Breast epithelium (tissue), 4 donors: ENCODE data around the gene PROM2. TPM values are rescaled to one million over a fixed set of nuclear protein-coding genes. Genes with fewer than 3 reads are reported as not detected.
A peak's percentile ranks its signal among the peaks of the same experiment; 100 is the strongest.

Experiments
- DNase-seq, 2 donors: peaks; one replicate each; pipeline ENCODE4 v3.0.0-alpha.2; 2019; ENCODE audit warnings: low spot score in 2 of 2
- H3K27ac ChIP-seq, 2 donors: fragments of 200-600 bp; sonication (generic) in 1 of 2; one replicate each; pipeline ENCODE4 v1.5.1; 2016 to 2019; ENCODE audit warnings: mild to moderate bottlenecking in 1 of 2
- H3K27me3 ChIP-seq, 2 donors: fragments of 200-600 bp; sonication (generic) in 1 of 2; one replicate each; pipeline versions ENCODE4 v1.5.1 to v1.6.0; 2017 to 2019; ENCODE audit warnings: control low read depth in 1 of 2, mild to moderate bottlenecking in 1 of 2
- H3K36me3 ChIP-seq: fragments of 200-600 bp; one replicate; pipeline ENCODE4 v1.5.1; 2019
- H3K4me1 ChIP-seq, 2 donors: fragments of 200-600 bp; sonication (generic); one replicate each; pipeline ENCODE4 v1.5.1; 2016 to 2019; ENCODE audit warnings: control low read depth in 1 of 2
- H3K4me3 ChIP-seq, 3 donors: fragments of 200-600 bp; sonication (generic); 1 replicate in 2 of 3; 2 replicates in 1 of 3; pipeline ENCODE4 v1.5.1; 2016 to 2019; ENCODE audit warnings: mild to moderate bottlenecking in 3 of 3, moderate library complexity in 2 of 3
- H3K9me3 ChIP-seq, 2 donors: fragments of 200-600 bp; sonication (generic) in 1 of 2; one replicate each; pipeline ENCODE4 v1.5.1; 2016 to 2019; ENCODE audit warnings: control low read depth in 1 of 2
- POLR2A ChIP-seq: fragments of 450-650 bp; IDR thresholded peaks from one replicate; pipeline ENCODE4 v1.6.1; 2016; ENCODE audit warnings: antibody characterized with exemption, mild to moderate bottlenecking, moderate library complexity
- POLR2AphosphoS5 ChIP-seq, 3 donors: sonication (generic); formaldehyde crosslinking; IDR thresholded peaks; one replicate each; pipeline ENCODE4 v1.6.1; 2017; ENCODE audit warnings: antibody characterized with exemption in 3 of 3
- intact Hi-C: fragments of 100-400 bp; cut with DNase I; formaldehyde crosslinking; loops from one replicate; pipeline ENCODE4 v1.15.1; 2023; ENCODE audit warnings: low total_unique reads
- total RNA-seq, 3 donors: library from RNA; depleted of rRNA; stranded (reverse); fragments of >200 nt; gene quantifications; one replicate each; pipeline ENCODE4 v1.1.0, GENCODE V29; 2016
- TF ChIP-seq, protein P1 (sequence below), 3 donors: fragments of 450-650 bp; IDR thresholded peaks; one replicate each; pipeline ENCODE4 v1.5.1; 2016 to 2017; ENCODE audit warnings: antibody characterized with exemption in 3 of 3, mild to moderate bottlenecking in 3 of 3, moderate library complexity in 3 of 3

Gene PROM2
- total RNA-seq, 3 donors from 2014 or later, result 1.4 to 48.8 (median 47.7) TPM

DNA sequence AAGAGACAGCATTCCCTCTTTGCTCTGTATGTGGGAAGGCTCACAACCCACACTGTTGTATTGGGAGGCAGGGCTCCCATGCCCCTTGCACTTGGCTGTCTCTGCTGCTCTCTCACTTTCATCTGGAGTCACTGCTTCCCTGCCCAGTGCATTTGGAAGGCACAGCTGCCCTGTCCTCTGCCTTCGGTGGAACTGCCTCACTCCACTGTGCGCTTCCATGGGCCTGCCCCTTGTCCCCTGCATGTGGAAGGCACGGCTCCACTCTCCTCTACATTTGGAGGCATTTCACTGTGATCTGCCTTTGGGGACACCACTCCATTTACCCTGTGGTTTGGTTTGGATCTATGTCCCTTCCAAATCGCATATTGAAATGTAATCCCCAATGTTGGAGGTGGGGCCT lies 9.1 kb upstream of the PROM2 start:
- H3K27ac ChIP-seq, result no peak overlapping the region
- no peaks in the 10 kb centered on the region for H3K27me3 ChIP-seq
- intact Hi-C loops, result no loop called here
- no peak for DNase-seq
- no peaks in the 10 kb centered on the region for H3K36me3 ChIP-seq
- no peaks in the 10 kb centered on the region for H3K9me3 ChIP-seq
- TF ChIP-seq, protein P1, sequence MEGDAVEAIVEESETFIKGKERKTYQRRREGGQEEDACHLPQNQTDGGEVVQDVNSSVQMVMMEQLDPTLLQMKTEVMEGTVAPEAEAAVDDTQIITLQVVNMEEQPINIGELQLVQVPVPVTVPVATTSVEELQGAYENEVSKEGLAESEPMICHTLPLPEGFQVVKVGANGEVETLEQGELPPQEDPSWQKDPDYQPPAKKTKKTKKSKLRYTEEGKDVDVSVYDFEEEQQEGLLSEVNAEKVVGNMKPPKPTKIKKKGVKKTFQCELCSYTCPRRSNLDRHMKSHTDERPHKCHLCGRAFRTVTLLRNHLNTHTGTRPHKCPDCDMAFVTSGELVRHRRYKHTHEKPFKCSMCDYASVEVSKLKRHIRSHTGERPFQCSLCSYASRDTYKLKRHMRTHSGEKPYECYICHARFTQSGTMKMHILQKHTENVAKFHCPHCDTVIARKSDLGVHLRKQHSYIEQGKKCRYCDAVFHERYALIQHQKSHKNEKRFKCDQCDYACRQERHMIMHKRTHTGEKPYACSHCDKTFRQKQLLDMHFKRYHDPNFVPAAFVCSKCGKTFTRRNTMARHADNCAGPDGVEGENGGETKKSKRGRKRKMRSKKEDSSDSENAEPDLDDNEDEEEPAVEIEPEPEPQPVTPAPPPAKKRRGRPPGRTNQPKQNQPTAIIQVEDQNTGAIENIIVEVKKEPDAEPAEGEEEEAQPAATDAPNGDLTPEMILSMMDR (IDR thresholded peaks at IDR 0.05), result no peak
- TF ChIP-seq POLR2AphosphoS5 (IDR thresholded peaks at IDR 0.05) (no peak), POLR2A (no peak)
- H3K4me1 ChIP-seq, result no peaks in the 10 kb centered on the region
- H3K4me3 ChIP-seq, result no peak overlapping the region

DNA sequence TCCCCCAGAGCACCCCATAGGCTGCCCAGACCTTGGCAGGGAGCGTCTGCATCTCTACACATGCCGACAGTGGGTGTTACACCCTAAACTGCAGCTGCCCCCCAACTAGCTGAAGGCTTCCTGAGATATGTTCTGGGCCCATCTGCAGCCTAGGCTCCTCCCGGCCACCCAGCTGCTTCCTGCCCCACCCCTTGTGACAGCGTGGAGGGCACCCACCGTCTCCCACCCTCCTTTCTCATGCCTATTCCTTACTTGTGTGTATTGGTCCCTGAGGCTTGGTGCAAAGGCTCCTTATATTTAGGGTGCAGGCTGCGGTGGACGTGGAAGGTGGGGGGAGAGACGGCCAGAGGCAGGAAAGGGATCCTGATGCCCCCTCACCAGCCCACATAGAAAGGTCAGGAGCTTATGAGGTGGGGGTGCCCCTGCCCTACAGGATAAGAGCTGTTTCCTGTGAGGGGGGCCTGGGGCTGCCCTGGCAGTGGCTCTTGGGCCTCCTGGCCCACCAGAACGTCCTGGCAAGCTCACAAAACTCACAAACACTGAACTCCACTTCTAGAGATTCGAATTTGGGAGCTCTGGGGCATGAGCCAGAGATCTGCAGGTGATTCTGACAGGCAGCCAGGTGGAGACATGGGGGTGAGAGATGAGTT lies 7.3 kb upstream of the PROM2 start:
- intact Hi-C loops, result no loop called here
- TF ChIP-seq POLR2AphosphoS5 (IDR thresholded peaks at IDR 0.05) (no peak), POLR2A (no peak)
- TF ChIP-seq, protein P1 (IDR thresholded peaks at IDR 0.05), result no peak
- H3K9me3 ChIP-seq, result no peaks in the 10 kb centered on the region
- no peaks in the 10 kb centered on the region for H3K36me3 ChIP-seq
- no peak overlapping the region for H3K4me3 ChIP-seq
- peak in 1 of 2 donors; percentile 30 for DNase-seq
- H3K27me3 ChIP-seq, result no peaks in the 10 kb centered on the region
- H3K4me1 ChIP-seq, result no peaks in the 10 kb centered on the region
- no peak overlapping the region for H3K27ac ChIP-seq

DNA sequence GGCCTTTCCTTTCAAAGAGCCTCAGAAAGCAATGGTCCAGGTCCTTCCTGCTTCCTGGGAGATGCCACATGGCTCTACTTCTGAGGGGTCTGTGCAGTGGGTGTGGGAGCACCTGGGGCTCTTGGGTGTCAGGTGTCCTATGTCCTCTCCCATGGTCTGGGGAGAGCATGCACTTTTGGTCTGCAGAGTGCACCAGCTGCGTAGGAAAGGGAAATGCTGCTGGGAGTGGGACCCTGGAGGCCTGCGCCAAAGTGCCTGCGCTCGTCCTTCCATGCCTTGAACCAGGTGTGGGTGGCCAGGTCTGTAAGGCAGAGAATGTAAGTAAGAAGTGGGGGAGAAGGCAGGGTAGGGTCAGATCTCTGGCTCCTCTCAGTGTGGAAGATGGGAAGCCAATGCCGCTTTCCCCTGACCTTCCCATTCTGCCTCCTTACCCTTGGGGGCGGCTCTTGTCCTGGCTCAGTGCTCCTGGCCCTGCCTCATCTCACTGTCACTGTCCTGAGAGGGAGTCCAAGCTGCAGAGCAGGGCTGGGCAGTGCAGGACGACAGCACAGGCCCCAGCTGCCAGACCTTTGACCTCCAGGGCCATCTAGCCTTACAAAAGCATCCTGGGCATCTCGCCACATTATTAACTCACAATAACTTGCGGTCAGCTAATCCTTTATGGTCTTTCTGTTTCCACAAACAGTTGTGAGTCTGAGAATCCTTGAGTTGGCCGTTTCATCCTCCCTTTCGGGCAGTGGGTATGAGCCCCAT lies 6.6 kb upstream of the PROM2 start:
- Histone ChIP-seq H3K9me3 (no peaks in the 10 kb centered on the region), H3K27me3 (no peaks in the 10 kb centered on the region), H3K36me3 (no peaks in the 10 kb centered on the region), H3K4me1 (no peaks in the 10 kb centered on the region), H3K27ac (no peak overlapping the region), H3K4me3 (no peak overlapping the region)
- intact Hi-C loops, result no loop called here
- TF ChIP-seq POLR2A (no peak), POLR2AphosphoS5 (IDR thresholded peaks at IDR 0.05) (no peak)
- TF ChIP-seq, protein P1 (IDR thresholded peaks at IDR 0.05), result no peak
- DNase-seq, result no peak

DNA sequence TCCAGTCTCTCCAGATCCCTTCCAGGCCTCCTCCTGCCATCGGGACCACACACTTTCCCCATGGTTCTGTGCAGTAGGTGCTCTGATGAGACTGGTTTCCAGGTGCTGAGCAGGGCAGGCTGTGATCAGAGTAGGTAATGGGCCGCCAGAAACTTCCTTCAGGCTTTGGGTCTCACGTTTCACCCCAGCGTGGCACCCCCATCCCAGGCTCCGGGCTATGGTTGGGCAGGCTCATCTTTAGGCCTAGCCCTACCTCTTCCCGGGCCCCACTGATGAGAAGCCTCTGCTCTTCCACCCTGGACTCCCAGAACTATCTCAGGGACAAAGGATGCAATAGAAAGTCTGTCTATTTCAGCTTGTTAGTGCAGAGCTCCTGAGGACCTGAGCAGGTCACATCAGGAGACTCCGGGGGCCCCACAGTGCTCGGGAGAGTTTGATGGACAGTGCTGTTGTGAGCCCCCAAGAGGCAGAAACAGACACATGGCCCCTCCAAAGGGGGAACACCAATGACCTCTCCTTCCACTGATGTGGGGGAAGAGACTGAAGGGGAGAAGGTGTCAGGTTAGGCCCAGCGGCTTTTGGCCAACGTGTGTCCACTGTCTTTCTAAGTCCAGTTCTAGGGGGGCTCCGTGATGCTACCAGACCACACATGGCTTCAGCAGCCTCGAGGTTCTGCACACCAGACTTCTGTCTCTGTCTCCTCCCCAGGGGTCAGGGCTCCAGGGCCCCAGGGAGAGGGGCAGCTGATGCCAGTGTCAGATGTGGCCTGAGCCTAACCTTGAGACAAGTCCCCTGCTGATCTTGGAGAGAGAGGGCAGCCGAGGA lies 5.8 kb upstream of the PROM2 start:
- no peaks in the 10 kb centered on the region for H3K36me3 ChIP-seq
- DNase-seq, result peak; percentile 5 to 35
- no peak overlapping the region for H3K4me3 ChIP-seq
- no peaks in the 10 kb centered on the region for H3K27me3 ChIP-seq
- TF ChIP-seq, protein P1 (IDR thresholded peaks at IDR 0.05), result no peak
- TF ChIP-seq POLR2AphosphoS5 (IDR thresholded peaks at IDR 0.05) (no peak), POLR2A (no peak)
- H3K4me1 ChIP-seq, result no peaks in the 10 kb centered on the region
- no peaks in the 10 kb centered on the region for H3K9me3 ChIP-seq
- intact Hi-C loops, result no loop called here
- H3K27ac ChIP-seq, result no peak overlapping the region
